Kidney epithelial cell (primary cell): ENCODE measurements around the gene SLC9A7. TPM values are rescaled to one million over a fixed set of nuclear protein-coding genes. Genes with fewer than 3 reads are reported as not detected.

Experiments used
- DNase-seq: peaks from one replicate; pipeline ENCODE4 v3.0.0-alpha.2; 2010; ENCODE audit warnings: low read depth
- H3K27me3 ChIP-seq: 2 replicates; pipeline ENCODE4 v1.6.0; 2011; ENCODE audit warnings: low read length; ENCODE audit not compliant: control insufficient read depth, insufficient read depth
- H3K36me3 ChIP-seq: 2 replicates; pipeline ENCODE4 v1.5.1; 2011; ENCODE audit warnings: low read length; ENCODE audit not compliant: control insufficient read depth, insufficient read depth
- H3K4me3 ChIP-seq: 2 replicates; pipeline ENCODE4 v1.5.1; 2011; ENCODE audit warnings: low read depth, mild to moderate bottlenecking, control low read depth, low read length
- total RNA-seq: library from RNA; depleted of rRNA; stranded (reverse); fragments of >200 nt; gene quantifications from 2 replicates; pipeline ENCODE4 v1.2.3, GENCODE V29; 2015
- TF ChIP-seq, protein P1 (sequence below): IDR thresholded peaks from 2 replicates; pipeline ENCODE4 v1.5.1; 2011; ENCODE audit warnings: mild to moderate bottlenecking, moderate library complexity, low read length, control low read depth, inconsistent platforms; ENCODE audit not compliant: insufficient read depth, poor library complexity, severe bottlenecking

SLC9A7 gene
- total RNA-seq, 1 donor from 2014 or later, result 9.8 TPM

DNA sequence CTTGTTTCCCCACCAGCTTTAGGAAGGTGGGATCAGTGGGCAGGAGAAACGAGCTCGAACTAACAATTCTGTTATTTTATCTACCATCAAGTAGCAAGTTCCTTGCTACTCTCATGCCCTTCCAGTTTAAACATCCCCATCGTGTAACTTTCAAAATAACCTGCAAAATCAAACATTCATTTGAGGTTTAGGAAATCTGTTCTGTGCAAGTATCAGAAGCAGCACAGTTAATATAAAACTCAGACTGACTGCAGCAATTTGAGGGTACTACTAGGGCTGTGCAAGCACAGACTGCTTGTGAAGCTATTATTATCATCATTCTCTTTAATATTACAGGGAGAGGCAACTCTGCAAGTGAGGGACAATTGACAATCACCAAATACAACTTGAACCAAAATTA, 137.3 kb downstream of the SLC9A7 start:
- DNase-seq, result no peak
- H3K4me3 ChIP-seq, result no peak overlapping the region
- TF ChIP-seq, protein P1, sequence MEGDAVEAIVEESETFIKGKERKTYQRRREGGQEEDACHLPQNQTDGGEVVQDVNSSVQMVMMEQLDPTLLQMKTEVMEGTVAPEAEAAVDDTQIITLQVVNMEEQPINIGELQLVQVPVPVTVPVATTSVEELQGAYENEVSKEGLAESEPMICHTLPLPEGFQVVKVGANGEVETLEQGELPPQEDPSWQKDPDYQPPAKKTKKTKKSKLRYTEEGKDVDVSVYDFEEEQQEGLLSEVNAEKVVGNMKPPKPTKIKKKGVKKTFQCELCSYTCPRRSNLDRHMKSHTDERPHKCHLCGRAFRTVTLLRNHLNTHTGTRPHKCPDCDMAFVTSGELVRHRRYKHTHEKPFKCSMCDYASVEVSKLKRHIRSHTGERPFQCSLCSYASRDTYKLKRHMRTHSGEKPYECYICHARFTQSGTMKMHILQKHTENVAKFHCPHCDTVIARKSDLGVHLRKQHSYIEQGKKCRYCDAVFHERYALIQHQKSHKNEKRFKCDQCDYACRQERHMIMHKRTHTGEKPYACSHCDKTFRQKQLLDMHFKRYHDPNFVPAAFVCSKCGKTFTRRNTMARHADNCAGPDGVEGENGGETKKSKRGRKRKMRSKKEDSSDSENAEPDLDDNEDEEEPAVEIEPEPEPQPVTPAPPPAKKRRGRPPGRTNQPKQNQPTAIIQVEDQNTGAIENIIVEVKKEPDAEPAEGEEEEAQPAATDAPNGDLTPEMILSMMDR, result no peak
- no peaks in the 10 kb centered on the region for H3K36me3 ChIP-seq
- H3K27me3 ChIP-seq, result no peaks in the 10 kb centered on the region

DNA sequence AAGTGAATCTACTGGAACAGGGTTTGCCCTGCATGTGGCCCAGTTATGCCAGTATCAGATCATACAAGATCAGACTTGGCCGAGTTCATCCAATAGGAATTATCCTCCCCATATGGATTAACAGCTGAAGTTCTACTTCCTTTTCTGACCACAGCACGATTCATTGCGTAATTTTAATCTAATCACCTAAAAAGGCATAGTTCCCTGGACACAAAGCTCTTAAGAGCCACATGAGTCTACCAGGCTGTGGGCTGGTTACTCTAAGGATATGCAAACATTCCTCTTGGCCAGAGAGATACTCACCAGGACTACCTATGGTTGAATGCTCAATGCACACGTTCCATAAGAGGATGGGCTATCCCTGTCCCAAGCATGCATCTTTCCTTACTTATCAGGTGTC, 138.4 kb downstream of the SLC9A7 start:
- Histone ChIP-seq H3K4me3 (no peak overlapping the region), H3K27me3 (no peaks in the 10 kb centered on the region), H3K36me3 (no peaks in the 10 kb centered on the region)
- TF ChIP-seq, protein P1, result no peak
- no peak for DNase-seq

DNA sequence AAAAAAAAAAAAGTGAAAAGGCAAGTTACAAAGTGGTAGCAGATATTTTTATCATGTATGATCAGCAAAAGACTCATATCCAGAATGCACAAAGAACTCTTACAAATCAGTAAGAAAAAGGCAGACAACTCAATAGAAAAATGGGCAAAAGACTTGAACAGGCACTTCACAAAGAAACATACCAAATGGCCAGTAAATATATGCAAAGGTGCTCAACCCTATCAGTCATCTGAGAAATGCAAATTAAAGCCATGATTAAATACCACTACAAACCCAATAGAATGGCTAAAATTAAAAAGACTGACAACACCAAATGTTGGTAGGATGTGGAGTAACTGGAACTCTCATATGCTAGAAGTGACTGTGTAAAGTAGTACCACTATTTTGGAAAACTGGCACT, 140.0 kb downstream of the SLC9A7 start:
- TF ChIP-seq, protein P1, result no peak
- Histone ChIP-seq H3K4me3 (no peak overlapping the region), H3K36me3 (no peaks in the 10 kb centered on the region), H3K27me3 (no peaks in the 10 kb centered on the region)
- DNase-seq, result no peak

DNA sequence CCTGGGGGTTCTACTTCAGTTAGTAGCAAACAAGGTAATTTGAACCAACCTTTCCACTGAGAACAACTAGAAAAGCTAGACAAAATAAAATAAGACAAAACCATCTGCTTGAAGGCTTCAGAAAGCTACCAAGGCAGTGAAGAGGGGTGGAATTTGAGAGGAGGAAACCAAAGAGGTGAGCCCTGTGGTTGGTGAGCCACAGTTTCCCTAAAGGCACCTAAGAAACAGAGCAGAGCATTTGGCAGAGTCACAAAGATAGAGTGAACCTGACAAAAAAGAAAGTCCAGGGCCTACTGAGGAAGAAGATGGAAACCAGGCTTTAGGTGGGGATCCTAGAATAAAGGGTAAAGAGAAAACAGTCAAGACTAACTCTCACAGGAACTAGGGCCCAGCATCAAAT, 141.0 kb downstream of the SLC9A7 start:
- H3K4me3 ChIP-seq, result no peak overlapping the region
- no peak for DNase-seq
- TF ChIP-seq, protein P1, result no peak
- H3K36me3 ChIP-seq, result no peaks in the 10 kb centered on the region
- no peaks in the 10 kb centered on the region for H3K27me3 ChIP-seq

DNA sequence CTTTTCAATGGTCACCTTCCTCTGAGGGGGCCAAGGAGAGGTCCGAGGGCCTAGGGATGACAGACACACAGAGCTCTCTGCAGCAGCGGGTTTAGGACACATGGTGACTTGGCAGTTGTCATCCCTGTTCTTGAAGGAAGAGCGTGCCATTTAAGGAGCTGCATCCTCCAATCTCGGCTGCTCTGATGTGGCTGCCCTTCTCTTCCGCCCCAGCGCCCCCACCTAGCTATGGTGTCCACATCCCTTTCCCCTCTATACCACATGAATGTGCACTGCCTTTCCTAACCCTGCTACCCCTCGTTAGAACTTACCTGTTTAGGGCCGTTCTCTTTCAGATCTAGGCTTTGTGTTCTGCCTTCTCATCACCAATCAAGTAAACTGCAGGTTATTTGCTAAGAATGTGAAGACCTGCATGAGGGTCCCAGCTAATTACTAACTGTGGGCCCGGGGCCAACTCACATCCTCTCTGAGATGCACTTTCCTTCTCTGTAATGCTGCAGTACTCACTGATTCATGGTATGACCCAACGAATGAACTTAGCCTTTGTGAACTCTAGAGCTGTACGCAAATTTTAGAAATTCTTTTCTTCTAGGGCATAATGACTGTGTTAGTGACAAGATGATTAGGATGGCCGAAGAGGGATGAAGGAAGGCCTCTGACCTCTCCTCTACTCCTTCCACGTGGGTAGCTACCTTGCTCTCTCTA, 147.1 kb downstream of the SLC9A7 start:
- TF ChIP-seq, protein P1, result no peak
- H3K27me3 ChIP-seq, result no peaks in the 10 kb centered on the region
- H3K4me3 ChIP-seq, result no peak overlapping the region
- H3K36me3 ChIP-seq, result no peaks in the 10 kb centered on the region
- no peak for DNase-seq

DNA sequence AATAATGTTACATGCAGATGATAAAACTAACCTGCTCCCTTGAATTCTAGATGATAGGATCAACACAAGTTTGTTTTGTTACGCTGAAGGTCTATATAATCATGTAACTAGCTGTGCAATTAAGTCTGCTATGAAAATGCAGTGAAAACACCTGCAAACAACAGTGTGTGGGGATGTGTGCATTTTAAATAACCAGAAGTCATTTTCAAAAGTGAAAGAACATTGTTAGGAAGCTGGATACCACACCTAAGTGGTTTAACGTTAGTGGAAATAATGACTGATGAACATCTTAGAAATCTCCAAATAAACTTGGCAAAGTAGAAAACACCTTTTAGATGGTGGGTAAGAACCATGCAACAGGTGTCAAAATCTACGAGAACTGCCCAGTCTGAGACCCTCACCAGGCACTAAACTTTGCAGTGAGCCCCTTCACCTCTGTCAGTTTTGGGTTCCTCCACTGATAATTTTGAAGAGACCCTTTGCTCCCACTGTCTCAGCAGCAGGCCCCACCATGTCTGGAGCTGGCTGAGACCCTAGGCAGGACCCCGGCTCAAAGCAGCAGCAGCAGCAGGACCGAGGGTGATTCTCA, 148.8 kb downstream of the SLC9A7 start:
- DNase-seq, result no peak
- TF ChIP-seq, protein P1, result no peak
- H3K27me3 ChIP-seq, result no peaks in the 10 kb centered on the region
- H3K4me3 ChIP-seq, result no peak overlapping the region
- no peaks in the 10 kb centered on the region for H3K36me3 ChIP-seq
